ENCODE results near the gene BMP2K.

The BMP2K gene

GRCh38 chr4:78765432-78766006, 10.6 kb upstream of the BMP2K start:
- no peak for DNase-seq

- no peak for DNase-seq
Observed at GRCh38 chr4:78766026-78766425, 10.1 kb upstream of the BMP2K start.

GRCh38 chr4:78766650-78767049, 9.5 kb upstream of the BMP2K start:
- DNase-seq, result no peak

- no peak for DNase-seq
Observed at GRCh38 chr4:78767350-78767749, 8.8 kb upstream of the BMP2K start.

- no peak for DNase-seq
Observed at GRCh38 chr4:78768452-78769180, 7.5 kb upstream of the BMP2K start.

- DNase-seq, result no peak
Observed at GRCh38 chr4:78770091-78770642, 6.0 kb upstream of the BMP2K start.

GRCh38 chr4:78772526-78773091, 3.5 kb upstream of the BMP2K start:
- no peak for DNase-seq

GRCh38 chr4:78774417-78774816, 1.7 kb upstream of the BMP2K start:
- no peak for DNase-seq

GRCh38 chr4:78775303-78776078, 659 bp upstream of the BMP2K start:
- peak; percentile 64 for DNase-seq

- DNase-seq, result peak; percentile 3
Observed at GRCh38 chr4:78776729-78777575, 802 bp downstream of the BMP2K start.

GRCh38 chr4:78777576-78777940, 1.4 kb downstream of the BMP2K start:
- peak; percentile 0 for DNase-seq

- DNase-seq, result no peak
Observed at GRCh38 chr4:78778530-78778929, 2.4 kb downstream of the BMP2K start.

GRCh38 chr4:78779280-78779679, 3.1 kb downstream of the BMP2K start:
- no peak for DNase-seq

- DNase-seq, result no peak
Observed at GRCh38 chr4:78780093-78780492, 3.9 kb downstream of the BMP2K start.

GRCh38 chr4:78781139-78781538, 5.0 kb downstream of the BMP2K start:
- no peak for DNase-seq

GRCh38 chr4:78781924-78782323, 5.8 kb downstream of the BMP2K start:
- no peak for DNase-seq

GRCh38 chr4:78784236-78784865, 8.2 kb downstream of the BMP2K start:
- DNase-seq, result peak; percentile 68

GRCh38 chr4:78787392-78788006, 11.3 kb downstream of the BMP2K start:
- no peak for DNase-seq

GRCh38 chr4:78788007-78788889, 12.1 kb downstream of the BMP2K start:
- no peak for DNase-seq
